ENCODE measurements around the gene JCAD. TPM values are rescaled to one million over a fixed set of nuclear protein-coding genes. Genes with fewer than 3 reads are reported as not detected.

Gene JCAD
- total and polyA plus RNA-seq, 7 experiments from 2014 or later, result 0.44 to 0.56 TPM; not detected in 5

GRCh38 chr10:30037620-30038336 is 21.6 kb downstream of the JCAD start:
- Histone ChIP-seq H3K4me1 (ENCODE audit: control insufficient read depth in 2 of 2, insufficient read depth in 2 of 2, low read length in 2 of 2) (peaks cover 0 to 4% of the 10 kb centered on the region in 2 donors), H3K27me3 (ENCODE audit: control insufficient read depth in 2 of 2, insufficient read depth in 2 of 2, low read length in 2 of 2) (peaks cover 0 to 12% of the 10 kb centered on the region in 2 donors), H3K4me3 (ENCODE audit: low read length) (no peak overlapping the region), H3K27ac (ENCODE audit: low read depth, low read length) (no peak overlapping the region), H3K36me3 (ENCODE audit: control insufficient read depth in 2 of 3, insufficient read depth in 3 of 3, low read length in 3 of 3) (no peaks in the 10 kb centered on the region), H3K9me3 (ENCODE audit: control insufficient read depth in 2 of 3, low read length in 3 of 3) (no peaks in the 10 kb centered on the region)
- Mint-ChIP-seq H3K36me3 (peaks cover 0 to 5% (median 0%) of the 10 kb centered on the region in 5 donors), H3K4me1 (peaks cover 0 to 26% (median 18%) of the 10 kb centered on the region in 7 donors), H3K27ac (peak overlapping the region in 1 of 9 donors; percentile 14), H3K9me3 (no peaks in the 10 kb centered on the region), H3K4me3 (no peak overlapping the region), H3K27me3 (peaks cover 55 to 89% (median 88%) of the 10 kb centered on the region in 5 donors)
- ATAC-seq, result no peak
- intact Hi-C loops (cut with micrococcal nuclease), result no loop called here
- POLR2A ChIA-PET, result no interaction called here
- CTCF ChIA-PET, result no interaction called here
- DNase-seq, result no peak

DNA sequence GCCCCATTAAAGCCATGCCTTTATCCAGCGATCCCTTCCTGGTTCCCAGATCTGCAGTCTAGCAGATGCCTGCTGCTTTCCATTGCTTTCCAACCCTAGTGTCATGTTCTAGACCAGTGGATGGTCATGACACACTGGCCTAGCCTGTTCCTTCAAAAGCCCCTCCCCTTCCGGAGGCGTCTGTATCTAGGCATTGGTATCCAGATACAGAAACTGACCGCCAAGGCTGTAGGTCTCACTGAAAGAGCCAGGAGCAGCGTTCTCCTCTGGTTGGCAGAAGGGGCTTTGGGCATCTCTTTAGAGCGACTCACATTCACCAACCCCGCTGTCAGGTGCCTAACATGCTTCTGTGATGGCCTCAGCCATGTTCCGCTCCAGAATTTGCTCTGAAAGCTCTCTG is 22.6 kb downstream of the JCAD start:
- POLR2A ChIA-PET, result no interaction called here
- Histone ChIP-seq H3K27ac (ENCODE audit: low read depth, low read length) (no peak overlapping the region), H3K36me3 (ENCODE audit: control insufficient read depth in 2 of 3, insufficient read depth in 3 of 3, low read length in 3 of 3) (no peaks in the 10 kb centered on the region), H3K27me3 (ENCODE audit: control insufficient read depth in 2 of 2, insufficient read depth in 2 of 2, low read length in 2 of 2) (peaks cover 0 to 19% of the 10 kb centered on the region in 2 donors), H3K9me3 (ENCODE audit: control insufficient read depth in 2 of 3, low read length in 3 of 3) (no peaks in the 10 kb centered on the region), H3K4me1 (ENCODE audit: control insufficient read depth in 2 of 2, insufficient read depth in 2 of 2, low read length in 2 of 2) (peaks cover 0 to 4% of the 10 kb centered on the region in 2 donors), H3K4me3 (ENCODE audit: low read length) (no peak overlapping the region)
- CTCF ChIA-PET, result no interaction called here
- Mint-ChIP-seq H3K27ac (no peak overlapping the region), H3K27me3 (peaks cover 56 to 92% (median 87%) of the 10 kb centered on the region in 5 donors), H3K36me3 (peaks cover 0 to 5% (median 0%) of the 10 kb centered on the region in 5 donors), H3K4me3 (no peak overlapping the region), H3K9me3 (no peaks in the 10 kb centered on the region), H3K4me1 (peaks cover 0 to 31% (median 18%) of the 10 kb centered on the region in 7 donors)
- intact Hi-C loops (cut with micrococcal nuclease), result no loop called here
- DNase-seq, result no peak
- no peak for ATAC-seq

- Mint-ChIP-seq H3K36me3 (peaks cover 0 to 5% (median 0%) of the 10 kb centered on the region in 5 donors), H3K27me3 (peaks cover 56 to 89% (median 87%) of the 10 kb centered on the region in 5 donors), H3K27ac (no peak overlapping the region), H3K9me3 (no peaks in the 10 kb centered on the region), H3K4me1 (peaks cover 0 to 30% (median 18%) of the 10 kb centered on the region in 7 donors), H3K4me3 (no peak overlapping the region)
- peaks cover 0 to 17% of the 10 kb centered on the region in 2 donors for H3K27me3 ChIP-seq (ENCODE audit: control insufficient read depth in 2 of 2, insufficient read depth in 2 of 2, low read length in 2 of 2)
- DNase-seq (no peak), ATAC-seq (no peak)
- peaks cover 0 to 4% of the 10 kb centered on the region in 2 donors for H3K4me1 ChIP-seq (ENCODE audit: control insufficient read depth in 2 of 2, insufficient read depth in 2 of 2, low read length in 2 of 2)
- ChIA-PET POLR2A (no interaction called here), CTCF (no interaction called here)
- no peak overlapping the region for H3K27ac ChIP-seq (ENCODE audit: low read depth, low read length)
- intact Hi-C loops (cut with micrococcal nuclease), result no loop called here
- H3K4me3 ChIP-seq (ENCODE audit: low read length), result no peak overlapping the region
- no peaks in the 10 kb centered on the region for H3K9me3 ChIP-seq (ENCODE audit: control insufficient read depth in 2 of 3, low read length in 3 of 3)
- H3K36me3 ChIP-seq (ENCODE audit: control insufficient read depth in 2 of 3, insufficient read depth in 3 of 3, low read length in 3 of 3), result no peaks in the 10 kb centered on the region
Measured at GRCh38 chr10:30036341-30036740, 23.0 kb downstream of the JCAD start.

- Mint-ChIP-seq H3K36me3 (peaks cover 0 to 8% (median 0%) of the 10 kb centered on the region in 5 donors), H3K27me3 (peaks cover 56 to 85% (median 83%) of the 10 kb centered on the region in 5 donors), H3K9me3 (peaks cover 0 to 1% (median 0%) of the 10 kb centered on the region in 11 donors), H3K27ac (no peak overlapping the region), H3K4me3 (no peak overlapping the region), H3K4me1 (peaks cover 2 to 39% (median 18%) of the 10 kb centered on the region in 7 donors)
- Histone ChIP-seq H3K36me3 (ENCODE audit: control insufficient read depth in 2 of 3, insufficient read depth in 3 of 3, low read length in 3 of 3) (no peaks in the 10 kb centered on the region), H3K4me1 (ENCODE audit: control insufficient read depth in 2 of 2, insufficient read depth in 2 of 2, low read length in 2 of 2) (peaks cover 0 to 4% of the 10 kb centered on the region in 2 donors), H3K27ac (ENCODE audit: low read depth, low read length) (no peak overlapping the region), H3K27me3 (ENCODE audit: control insufficient read depth in 2 of 2, insufficient read depth in 2 of 2, low read length in 2 of 2) (peaks cover under 1 to 17% of the 10 kb centered on the region in 2 donors), H3K9me3 (ENCODE audit: control insufficient read depth in 2 of 3, low read length in 3 of 3) (no peaks in the 10 kb centered on the region), H3K4me3 (ENCODE audit: low read length) (no peak overlapping the region)
- ChIA-PET CTCF (no interaction called here), POLR2A (no interaction called here)
- DNase-seq, result no peak
- intact Hi-C loops (cut with micrococcal nuclease), result no loop called here
- no peak for ATAC-seq
Measured at GRCh38 chr10:30034433-30035137, 24.8 kb downstream of the JCAD start.

DNA sequence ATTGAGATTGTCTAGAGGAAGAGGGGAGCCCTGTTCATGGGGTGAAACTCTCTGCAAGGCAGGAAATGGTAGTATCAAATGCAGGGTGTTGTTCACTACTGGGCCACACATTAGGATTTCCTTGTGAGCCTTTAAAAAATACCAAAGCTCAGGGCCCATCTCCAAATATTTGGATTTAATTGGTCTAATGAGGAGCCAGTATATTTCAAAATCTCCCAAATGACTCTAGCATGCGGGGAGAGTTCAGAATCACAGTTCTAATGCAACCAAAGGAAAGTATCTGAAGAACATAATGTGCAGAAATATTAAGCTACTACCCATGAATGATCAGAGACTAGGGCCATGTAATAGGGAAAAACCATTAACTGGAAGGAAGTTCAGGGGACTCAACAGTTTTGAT is 27.3 kb downstream of the JCAD start:
- ATAC-seq (no peak), DNase-seq (no peak)
- no peak overlapping the region for H3K27ac Mint-ChIP-seq
- ChIA-PET POLR2A (no interaction called here), CTCF (interaction anchor here (0.7 kb wide), 2 partner anchors 13 to 30 kb away, joined by 3 read pairs; no protein-coding TSS in a partner anchor)
- Histone ChIP-seq H3K27ac (ENCODE audit: low read depth, low read length) (no peak overlapping the region), H3K9me3 (ENCODE audit: control insufficient read depth in 2 of 3, low read length in 3 of 3) (no peaks in the 10 kb centered on the region), H3K36me3 (ENCODE audit: control insufficient read depth in 2 of 3, insufficient read depth in 3 of 3, low read length in 3 of 3) (no peaks in the 10 kb centered on the region), H3K4me1 (ENCODE audit: control insufficient read depth in 2 of 2, insufficient read depth in 2 of 2, low read length in 2 of 2) (peaks cover 16 to 18% of the 10 kb centered on the region in 2 donors), H3K27me3 (ENCODE audit: control insufficient read depth in 2 of 2, insufficient read depth in 2 of 2, low read length in 2 of 2) (peaks cover 8 to 17% of the 10 kb centered on the region in 2 donors), H3K4me3 (ENCODE audit: low read length) (no peak overlapping the region)
- H3K27me3 Mint-ChIP-seq, result peaks cover 43 to 83% (median 71%) of the 10 kb centered on the region in 5 donors
- H3K36me3 Mint-ChIP-seq, result peaks cover 0 to 10% (median 0%) of the 10 kb centered on the region in 5 donors
- intact Hi-C loops (cut with micrococcal nuclease), result no loop called here
- H3K4me3 Mint-ChIP-seq, result no peak overlapping the region
- peaks cover 0 to 6% (median 0%) of the 10 kb centered on the region in 11 donors for H3K9me3 Mint-ChIP-seq
- H3K4me1 Mint-ChIP-seq, result peaks cover 25 to 58% (median 27%) of the 10 kb centered on the region in 7 donors

DNA sequence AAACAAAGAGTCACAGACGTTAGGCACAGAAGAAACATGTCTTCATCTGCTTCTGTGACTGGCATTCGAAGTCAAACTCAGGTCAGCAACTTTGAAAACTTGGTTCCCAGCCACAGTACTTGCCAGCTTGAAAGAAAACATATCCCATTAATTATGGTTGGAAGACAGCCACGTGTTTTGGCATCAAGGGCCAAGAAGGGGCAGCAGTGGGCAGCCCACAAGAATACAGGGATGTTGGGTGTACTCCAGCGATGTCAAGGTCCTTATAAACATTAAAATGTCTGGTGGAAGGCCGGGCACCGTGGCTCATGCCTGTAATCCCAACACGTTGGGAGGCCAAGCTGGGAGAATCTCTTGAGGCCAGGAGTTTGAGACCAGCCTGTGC is 29.5 kb downstream of the JCAD start:
- CTCF ChIA-PET, result no interaction called here
- peak overlapping the region in 1 of 9 donors; percentile 35 for H3K27ac Mint-ChIP-seq
- H3K36me3 Mint-ChIP-seq, result peaks cover 0 to 10% (median 0%) of the 10 kb centered on the region in 5 donors
- peaks cover 0 to 6% (median 0%) of the 10 kb centered on the region in 11 donors for H3K9me3 Mint-ChIP-seq
- H3K4me3 ChIP-seq (ENCODE audit: low read length), result no peak overlapping the region
- H3K36me3 ChIP-seq (ENCODE audit: control insufficient read depth in 2 of 3, insufficient read depth in 3 of 3, low read length in 3 of 3), result no peaks in the 10 kb centered on the region
- DNase-seq, result no peak
- peaks cover 39 to 74% (median 60%) of the 10 kb centered on the region in 5 donors for H3K27me3 Mint-ChIP-seq
- H3K27me3 ChIP-seq (ENCODE audit: control insufficient read depth in 2 of 2, insufficient read depth in 2 of 2, low read length in 2 of 2), result peaks cover 8 to 21% of the 10 kb centered on the region in 2 donors
- intact Hi-C loops (cut with micrococcal nuclease), result loop anchor here in 1 of 2 donors (5.0 kb wide), 1 partner anchor 32 kb away; no protein-coding TSS in a partner anchor
- no peak overlapping the region for H3K27ac ChIP-seq (ENCODE audit: low read depth, low read length)
- H3K4me1 ChIP-seq (ENCODE audit: control insufficient read depth in 2 of 2, insufficient read depth in 2 of 2, low read length in 2 of 2), result peaks cover 29 to 31% of the 10 kb centered on the region in 2 donors
- H3K4me3 Mint-ChIP-seq, result peak overlapping the region in 3 of 10 donors; percentile 21 to 90 (median 38)
- POLR2A ChIA-PET, result interaction anchor here (0.7 kb wide), 1 partner anchor 318 kb away, joined by 3 read pairs; no protein-coding TSS in a partner anchor
- peaks cover 27 to 72% (median 40%) of the 10 kb centered on the region in 7 donors for H3K4me1 Mint-ChIP-seq
- no peaks in the 10 kb centered on the region for H3K9me3 ChIP-seq (ENCODE audit: control insufficient read depth in 2 of 3, low read length in 3 of 3)
- ATAC-seq, result no peak
